B cell (primary cell): ENCODE measurements around the gene RNF213.

Experiments used
- CTCF ChIP-seq: fragments of 200-600 bp; IDR thresholded peaks from one replicate; pipeline ENCODE4 v1.8.0; 2022; ENCODE audit warnings: antibody characterized with exemption, mild to moderate bottlenecking
- EZH2 ChIP-seq: IDR thresholded peaks from 2 replicates; pipeline ENCODE4 v1.6.1; 2012; ENCODE audit warnings: borderline replicate concordance, low read depth, mild to moderate bottlenecking, moderate library complexity, low read length; ENCODE audit not compliant: insufficient read depth, poor library complexity, severe bottlenecking

DNA sequence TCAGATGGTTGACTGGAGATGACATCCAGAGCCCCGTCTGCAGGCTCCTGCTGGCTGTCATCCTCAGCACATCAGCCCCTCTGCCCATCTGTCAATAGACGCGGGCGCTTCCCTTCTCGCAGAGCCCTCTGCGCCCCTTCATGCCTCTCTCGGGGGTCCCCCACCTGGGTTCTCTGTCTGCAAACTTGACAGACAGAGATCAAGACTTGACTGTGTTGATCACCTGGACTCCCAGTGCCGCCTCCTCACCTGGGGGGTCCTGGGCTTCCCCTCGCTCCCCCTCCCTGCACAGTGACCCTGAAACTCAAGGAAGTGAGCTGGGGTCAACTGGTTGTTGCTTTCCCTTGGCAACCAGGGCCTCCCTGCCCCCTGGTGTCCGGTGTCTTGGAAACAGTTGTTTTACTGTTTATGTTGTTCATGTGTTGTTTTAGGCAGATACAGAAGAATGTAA lies 31.9 kb downstream of the RNF213 start:
- TF ChIP-seq CTCF (no peak), EZH2 (no peak)
